Measurements from ENCODE around the gene ZNF383. TPM values are rescaled to one million over a fixed set of nuclear protein-coding genes. Genes with fewer than 3 reads are reported as not detected.
A peak's percentile ranks its signal among the peaks of the same experiment; 100 is the strongest.
"Not testable (repeated sequence)": the region's sequence is repeated elsewhere in the genome, so short reads cannot be mapped to it uniquely, and the experiment has no call there.

The ZNF383 gene
- total RNA-seq, 6 experiments from 2014 or later, result 3.3 to 5.5 (median 4.4) TPM

GRCh38 chr19:37243206-37243632, 25.2 kb downstream of the ZNF383 start:
- no peaks in the 10 kb centered on the region for H3K27me3 Mint-ChIP-seq (ENCODE audit: insufficient read depth)
- no peak for DNase-seq
- H3K9me3 Mint-ChIP-seq, result peaks cover 86% of the 10 kb centered on the region
- H3K36me3 Mint-ChIP-seq (ENCODE audit: low read depth), result peaks cover 81% of the 10 kb centered on the region
- no peak overlapping the region for H3K27ac Mint-ChIP-seq
- no peak overlapping the region for H3K4me3 Mint-ChIP-seq
- H3K4me1 Mint-ChIP-seq (ENCODE audit: low read depth), result no peaks in the 10 kb centered on the region
- TF ChIP-seq, protein P1, sequence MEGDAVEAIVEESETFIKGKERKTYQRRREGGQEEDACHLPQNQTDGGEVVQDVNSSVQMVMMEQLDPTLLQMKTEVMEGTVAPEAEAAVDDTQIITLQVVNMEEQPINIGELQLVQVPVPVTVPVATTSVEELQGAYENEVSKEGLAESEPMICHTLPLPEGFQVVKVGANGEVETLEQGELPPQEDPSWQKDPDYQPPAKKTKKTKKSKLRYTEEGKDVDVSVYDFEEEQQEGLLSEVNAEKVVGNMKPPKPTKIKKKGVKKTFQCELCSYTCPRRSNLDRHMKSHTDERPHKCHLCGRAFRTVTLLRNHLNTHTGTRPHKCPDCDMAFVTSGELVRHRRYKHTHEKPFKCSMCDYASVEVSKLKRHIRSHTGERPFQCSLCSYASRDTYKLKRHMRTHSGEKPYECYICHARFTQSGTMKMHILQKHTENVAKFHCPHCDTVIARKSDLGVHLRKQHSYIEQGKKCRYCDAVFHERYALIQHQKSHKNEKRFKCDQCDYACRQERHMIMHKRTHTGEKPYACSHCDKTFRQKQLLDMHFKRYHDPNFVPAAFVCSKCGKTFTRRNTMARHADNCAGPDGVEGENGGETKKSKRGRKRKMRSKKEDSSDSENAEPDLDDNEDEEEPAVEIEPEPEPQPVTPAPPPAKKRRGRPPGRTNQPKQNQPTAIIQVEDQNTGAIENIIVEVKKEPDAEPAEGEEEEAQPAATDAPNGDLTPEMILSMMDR (IDR thresholded peaks at IDR 0.05), result no peak

DNA sequence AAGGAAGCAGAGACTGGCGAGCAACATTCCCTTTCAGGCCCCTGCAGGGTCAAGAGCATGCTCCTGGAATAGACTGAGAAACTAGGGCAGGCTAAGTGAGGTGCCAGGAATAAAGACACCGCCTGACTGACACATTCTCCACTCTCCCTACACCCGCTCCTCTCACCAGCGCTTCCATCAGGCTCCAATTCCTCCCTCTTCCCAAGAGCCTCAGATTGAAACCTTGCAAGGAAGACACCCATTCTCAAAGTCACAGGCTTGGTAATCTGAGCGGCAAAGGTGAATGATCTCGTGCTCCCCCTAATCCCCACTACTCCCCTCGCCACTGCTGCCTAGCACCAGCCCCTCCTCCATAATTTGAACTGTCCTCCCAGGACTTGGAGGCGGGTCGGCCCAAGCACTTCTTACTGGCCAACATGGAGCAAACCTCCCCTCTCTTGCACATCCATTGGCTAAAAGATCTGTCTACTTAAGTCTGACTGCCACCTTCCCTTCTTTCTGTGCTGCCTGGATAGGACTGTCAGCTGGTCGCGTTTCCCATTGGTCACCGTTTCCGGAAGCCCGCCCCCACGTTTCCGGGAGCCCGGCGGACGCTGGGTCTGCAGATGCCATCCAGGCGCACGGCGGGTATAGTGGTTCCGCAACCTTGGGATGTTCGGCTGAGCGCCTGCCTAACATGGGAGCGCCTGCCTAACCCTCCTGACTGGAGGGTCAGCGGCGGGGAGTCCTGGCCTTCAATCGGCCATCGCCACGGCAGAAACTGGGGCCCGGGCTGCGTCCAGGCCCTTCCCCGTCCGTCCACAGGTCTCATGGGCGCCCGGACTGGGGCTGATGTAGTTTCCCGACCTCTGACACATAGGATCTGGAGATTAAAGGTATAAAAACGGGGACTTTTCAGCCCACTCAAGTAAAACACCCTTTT, 33.6 kb downstream of the ZNF383 start:
- DNase-seq, result peak; percentile 50
- Mint-ChIP-seq H3K4me3 (peak overlapping the region; percentile 83), H3K9me3 (peaks cover 78% of the 10 kb centered on the region), H3K27me3 (ENCODE audit: insufficient read depth) (peaks cover 2% of the 10 kb centered on the region; the same call in 1 of the 2 replicates), H3K4me1 (ENCODE audit: low read depth) (no peaks in the 10 kb centered on the region), H3K36me3 (ENCODE audit: low read depth) (peaks cover 36% of the 10 kb centered on the region), H3K27ac (no peak overlapping the region)
- TF ChIP-seq, protein P1 (IDR thresholded peaks at IDR 0.05), result no peak

DNA sequence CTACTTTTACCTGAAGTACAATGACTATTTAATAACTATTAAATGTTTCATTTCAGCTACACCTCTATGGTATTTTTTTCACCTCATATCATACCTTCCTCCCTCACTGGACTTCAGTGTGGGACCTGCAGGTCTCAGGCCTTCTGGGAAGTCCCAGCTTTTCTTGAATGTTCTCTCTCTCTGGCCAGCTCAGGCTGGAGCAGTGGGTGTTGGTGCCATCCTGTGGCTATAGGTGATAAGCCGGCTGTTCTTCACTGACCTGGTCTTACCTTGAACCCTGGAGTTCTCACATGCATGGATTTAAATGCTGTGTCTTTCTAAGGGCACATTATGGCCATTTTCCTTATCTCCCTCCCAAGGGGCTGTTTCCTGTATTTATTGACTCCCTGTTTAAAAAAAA, 45.0 kb downstream of the ZNF383 start:
- H3K4me1 Mint-ChIP-seq (ENCODE audit: low read depth); H3K27me3 Mint-ChIP-seq (ENCODE audit: insufficient read depth); H3K27ac Mint-ChIP-seq; DNase-seq; H3K4me3 Mint-ChIP-seq: not testable (repeated sequence)
- peaks cover 24% of the 10 kb centered on the region for H3K9me3 Mint-ChIP-seq
- H3K36me3 Mint-ChIP-seq (ENCODE audit: low read depth), result peaks cover 12% of the 10 kb centered on the region; the same call in 1 of the 2 replicates

GRCh38 chr19:37267005-37267404, 49.0 kb downstream of the ZNF383 start:
- H3K27me3 Mint-ChIP-seq (ENCODE audit: insufficient read depth); DNase-seq; H3K4me1 Mint-ChIP-seq (ENCODE audit: low read depth); H3K4me3 Mint-ChIP-seq; H3K27ac Mint-ChIP-seq: not testable (repeated sequence)
- Mint-ChIP-seq H3K36me3 (ENCODE audit: low read depth) (peaks cover 13% of the 10 kb centered on the region), H3K9me3 (peaks cover 18% of the 10 kb centered on the region)

- not testable (repeated sequence) for DNase-seq; H3K4me1 Mint-ChIP-seq (ENCODE audit: low read depth); H3K27ac Mint-ChIP-seq; H3K4me3 Mint-ChIP-seq; H3K27me3 Mint-ChIP-seq (ENCODE audit: insufficient read depth)
- peaks cover 13% of the 10 kb centered on the region for H3K36me3 Mint-ChIP-seq (ENCODE audit: low read depth)
- H3K9me3 Mint-ChIP-seq, result peaks cover 16% of the 10 kb centered on the region
Measured at GRCh38 chr19:37267755-37268154, 49.7 kb downstream of the ZNF383 start.

GRCh38 chr19:37280656-37281055, 62.6 kb downstream of the ZNF383 start:
- H3K27me3 Mint-ChIP-seq (ENCODE audit: insufficient read depth); DNase-seq; H3K4me1 Mint-ChIP-seq (ENCODE audit: low read depth); H3K36me3 Mint-ChIP-seq (ENCODE audit: low read depth); H3K27ac Mint-ChIP-seq; H3K9me3 Mint-ChIP-seq; H3K4me3 Mint-ChIP-seq: not testable (repeated sequence)

- not testable (repeated sequence) for H3K4me1 Mint-ChIP-seq (ENCODE audit: low read depth); H3K36me3 Mint-ChIP-seq (ENCODE audit: low read depth); H3K9me3 Mint-ChIP-seq; H3K27me3 Mint-ChIP-seq (ENCODE audit: insufficient read depth); DNase-seq; H3K27ac Mint-ChIP-seq; H3K4me3 Mint-ChIP-seq
Measured at GRCh38 chr19:37284020-37284419, 66.0 kb downstream of the ZNF383 start.

- H3K9me3 Mint-ChIP-seq; H3K27ac Mint-ChIP-seq; H3K27me3 Mint-ChIP-seq (ENCODE audit: insufficient read depth): not testable (repeated sequence)
Measured at GRCh38 chr19:37289229-37289628, 71.2 kb downstream of the ZNF383 start.

DNA sequence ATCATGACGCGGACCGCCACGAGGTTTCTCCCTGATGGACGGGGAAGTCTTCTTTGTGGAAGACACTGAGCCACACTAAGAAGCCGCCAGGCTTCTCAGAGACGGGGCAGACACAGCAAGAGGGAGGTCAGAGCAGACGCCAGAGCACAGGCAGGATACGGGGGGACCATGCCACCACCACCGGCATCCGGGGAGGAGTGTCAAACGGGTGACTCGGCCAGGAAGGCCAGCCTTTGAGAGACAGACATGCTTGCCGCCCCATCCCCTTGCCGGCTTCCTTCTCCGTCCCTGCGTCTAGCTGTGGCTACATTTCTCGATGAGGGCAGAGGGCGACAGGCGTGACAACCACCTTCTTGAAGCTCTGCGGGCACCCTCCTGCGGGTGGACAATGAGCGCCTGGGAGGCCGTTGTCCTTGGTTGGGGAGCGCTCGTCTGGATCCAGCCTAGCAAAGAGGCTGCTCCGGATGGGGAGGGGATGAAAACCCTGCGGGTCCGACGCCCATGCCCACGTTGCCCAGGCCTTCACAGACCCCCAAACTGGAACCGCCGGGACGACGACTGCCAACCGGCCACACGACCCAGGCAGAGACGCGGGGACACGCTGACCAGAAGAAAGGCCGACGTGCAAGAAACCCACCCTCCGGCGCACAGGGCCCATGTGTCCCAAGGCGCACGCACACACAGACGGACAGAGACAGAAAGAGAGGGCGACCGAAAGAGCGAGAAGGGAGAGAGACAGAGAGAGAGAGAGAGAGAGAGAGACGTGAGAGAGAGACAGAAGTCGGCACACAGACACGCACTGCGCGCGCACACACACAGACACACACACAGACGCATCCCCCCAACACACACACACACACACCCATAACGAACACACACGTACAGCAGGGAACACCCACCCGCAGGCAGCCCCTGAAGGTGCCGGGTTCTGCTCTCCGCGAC, 75.3 kb downstream of the ZNF383 start:
- not testable (repeated sequence) for DNase-seq; H3K4me1 Mint-ChIP-seq (ENCODE audit: low read depth); H3K9me3 Mint-ChIP-seq; H3K27me3 Mint-ChIP-seq (ENCODE audit: insufficient read depth); H3K36me3 Mint-ChIP-seq (ENCODE audit: low read depth); H3K27ac Mint-ChIP-seq; H3K4me3 Mint-ChIP-seq

More at GRCh38 chr19:37289229-37289628, 71.2 kb downstream of the ZNF383 start:
- H3K4me3 Mint-ChIP-seq; DNase-seq; H3K4me1 Mint-ChIP-seq (ENCODE audit: low read depth); H3K36me3 Mint-ChIP-seq (ENCODE audit: low read depth): not testable (repeated sequence)

- H3K36me3 Mint-ChIP-seq (ENCODE audit: low read depth); H3K27me3 Mint-ChIP-seq (ENCODE audit: insufficient read depth); H3K4me1 Mint-ChIP-seq (ENCODE audit: low read depth); H3K4me3 Mint-ChIP-seq; H3K27ac Mint-ChIP-seq; DNase-seq; H3K9me3 Mint-ChIP-seq: not testable (repeated sequence)
Measured at GRCh38 chr19:37294246-37294645, 76.2 kb downstream of the ZNF383 start.
